Left renal pelvis (tissue), 4 donors: ENCODE results near the gene CDHR4. TPM values are rescaled to one million over a fixed set of nuclear protein-coding genes. Genes with fewer than 3 reads are reported as not detected.

ENCODE experiments used
- DNase-seq, 4 donors: peaks; one replicate each; pipeline ENCODE4 v3.0.0-alpha.2; 2013; ENCODE audit warnings: low read depth in 4 of 4, low spot score in 3 of 4
- polyA plus RNA-seq, 4 donors: library from polyadenylated mRNA; unstranded; fragments of 120-200 nt; gene quantifications; one replicate each; pipeline ENCODE4 v1.2.1, GENCODE V29; 2013; ENCODE audit not compliant: insufficient read length in 4 of 4

CDHR4 gene
- polyA plus RNA-seq, 4 donors, result 0.12 TPM; not detected in 3

DNA sequence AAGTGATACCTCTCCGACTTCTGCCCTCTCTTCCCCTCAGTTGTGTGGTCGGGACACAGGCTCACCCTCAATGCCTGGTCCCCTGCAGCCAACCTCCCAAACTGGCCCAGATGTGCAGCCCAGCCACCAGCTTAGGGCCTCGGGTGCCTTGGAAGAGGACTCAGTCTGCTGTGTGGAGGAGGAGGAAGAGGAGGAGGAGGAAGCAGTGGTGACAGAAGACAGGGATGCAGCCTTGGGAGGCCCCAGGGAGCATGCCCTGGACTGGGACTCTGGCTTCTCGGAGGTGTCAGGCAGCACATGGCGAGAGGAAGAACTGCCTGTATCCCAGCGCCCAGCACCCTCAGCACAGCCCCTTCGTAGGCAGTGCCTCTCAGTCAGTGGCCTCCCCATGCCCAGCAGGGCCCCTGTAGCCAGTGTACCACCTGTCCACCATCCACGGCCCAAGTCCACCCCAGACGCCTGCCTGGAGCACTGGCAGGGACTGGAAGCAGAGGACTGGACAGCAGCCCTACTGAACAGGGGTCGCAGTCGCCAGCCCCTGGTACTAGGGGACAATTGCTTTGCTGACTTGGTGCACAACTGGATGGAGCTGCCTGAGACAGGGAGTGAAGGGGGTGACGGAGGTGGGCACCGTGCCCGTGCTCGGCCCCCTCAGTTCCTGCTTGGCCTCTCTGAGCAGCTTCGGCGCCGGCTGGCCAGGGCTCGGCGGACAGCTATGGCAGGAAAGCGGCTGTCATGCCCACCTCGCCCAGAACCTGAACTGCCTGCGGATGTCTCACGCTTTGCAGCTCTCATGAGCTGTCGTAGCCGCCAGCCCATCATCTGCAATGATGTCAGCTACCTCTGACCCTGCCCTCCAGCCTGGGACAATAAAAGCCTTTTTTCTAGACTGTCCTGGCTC, 4.7 kb upstream of the CDHR4 start:
- DNase-seq, result no peak

DNA sequence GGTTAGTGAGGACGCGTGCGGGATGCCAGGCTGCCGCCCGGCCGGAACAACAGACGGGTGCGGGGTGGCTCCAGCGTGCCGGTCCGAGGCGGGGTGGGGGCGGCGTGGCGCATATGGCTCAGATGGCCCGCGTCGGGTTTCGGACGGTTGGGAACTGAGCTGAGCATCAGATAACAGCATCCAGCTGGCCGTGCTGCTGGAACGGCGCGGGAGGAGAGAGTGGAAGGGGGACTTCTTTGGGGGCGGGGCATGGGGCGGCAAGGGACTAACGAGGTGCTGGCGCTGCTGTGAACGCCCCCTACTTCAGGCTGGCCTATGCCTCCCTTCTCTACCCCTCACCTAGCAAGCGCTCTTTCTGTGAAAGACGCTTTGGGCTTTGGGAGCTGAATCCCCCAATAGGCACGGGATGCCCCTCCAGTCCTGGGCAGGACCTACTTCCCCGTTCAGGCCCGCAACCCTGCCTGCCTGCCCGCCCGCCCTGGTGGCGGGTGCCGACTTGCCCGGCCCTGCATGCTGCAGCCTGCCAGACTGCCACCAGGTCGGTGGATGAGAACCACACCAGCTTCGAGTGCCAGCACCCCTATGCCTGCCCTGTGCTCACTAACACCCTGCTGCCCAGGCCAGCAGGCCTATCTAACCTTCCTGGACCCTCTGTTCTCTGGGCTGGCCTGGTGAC, 3.9 kb upstream of the CDHR4 start:
- no peak for DNase-seq

DNA sequence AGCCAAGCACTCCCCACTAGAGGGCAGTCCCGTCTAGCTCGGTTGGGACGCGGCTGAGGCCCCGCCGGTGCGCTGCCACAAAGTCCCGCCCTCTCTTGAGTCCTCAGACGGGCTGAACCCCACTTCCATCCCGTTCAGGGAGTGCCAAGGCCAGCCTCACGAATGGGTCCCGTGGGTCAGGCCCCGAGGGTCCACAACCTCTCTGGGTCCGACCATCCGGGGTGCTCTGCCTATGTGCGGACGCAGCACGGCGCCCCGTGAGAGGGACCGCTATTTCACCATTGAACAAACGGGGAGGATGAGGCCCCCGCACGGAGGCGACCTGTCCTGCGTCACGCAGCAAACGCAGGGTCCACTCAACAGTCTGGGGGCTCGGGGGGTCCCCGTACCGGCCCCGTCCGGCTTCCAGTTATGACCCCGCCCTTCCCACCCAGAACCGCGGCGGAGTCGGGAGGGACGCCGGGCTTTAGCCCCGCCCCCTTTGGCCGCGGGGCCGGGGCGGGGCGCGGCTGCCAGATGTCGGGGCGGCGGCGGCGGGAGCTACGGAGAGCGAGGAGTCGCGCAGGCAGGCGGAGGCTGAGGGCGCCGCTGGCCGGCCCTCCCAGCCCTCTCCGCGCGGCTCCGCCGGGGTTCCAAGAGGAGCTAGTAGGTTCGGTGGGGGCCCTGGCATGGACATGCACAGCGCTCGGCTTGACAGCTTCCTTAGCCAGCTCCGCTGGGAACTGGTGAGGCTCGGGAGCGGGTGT, 3.2 kb upstream of the CDHR4 start, which contains the start of gene INKA1:
Gene INKA1 (plus strand): TSS at position 543 of the 746 bp plus-strand sequence. CDS start 132 bp downstream, at position 675.
- DNase-seq, result peak in 1 of 4 donors; percentile 66

DNA sequence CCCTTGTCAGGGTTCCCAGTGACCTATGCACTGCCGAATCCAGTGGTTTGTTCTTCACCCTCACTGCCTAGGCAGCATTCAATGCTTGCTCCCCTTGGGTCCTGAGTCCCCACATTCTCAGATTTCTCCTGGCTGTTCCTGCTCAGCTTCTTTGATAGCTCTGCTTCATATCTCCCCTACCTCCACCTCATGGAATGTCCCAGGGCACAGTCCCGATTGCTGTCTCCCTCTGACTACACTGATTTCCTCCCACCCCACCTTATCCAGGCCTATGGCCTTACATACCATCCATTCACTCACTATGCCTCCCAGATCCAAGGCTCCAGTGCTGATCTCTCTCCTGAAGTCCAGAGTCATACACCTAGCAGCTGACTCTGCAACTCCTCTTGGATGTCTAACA, 1.5 kb upstream of the CDHR4 start:
- no peak for DNase-seq

DNA sequence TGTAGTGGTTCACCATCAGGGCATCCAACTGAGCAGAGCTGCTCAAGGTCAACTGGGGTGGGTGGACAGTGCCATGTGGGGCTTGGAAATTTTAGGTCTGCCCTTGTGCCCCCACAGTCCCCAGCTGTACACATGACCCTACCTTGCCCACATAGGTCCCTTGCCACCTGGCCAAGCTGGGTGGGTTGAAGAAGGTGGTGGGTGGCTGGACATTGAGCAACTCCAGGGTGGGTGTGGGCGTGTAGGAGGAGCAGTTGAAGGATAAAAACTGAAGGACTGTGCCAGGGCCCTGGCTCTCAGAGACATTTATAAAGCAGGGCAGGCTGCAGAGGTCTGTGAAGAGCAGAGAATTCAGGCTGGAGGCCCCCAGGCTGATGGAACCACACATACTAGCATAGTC, 568 bp downstream of the CDHR4 start:
- no peak for DNase-seq

DNA sequence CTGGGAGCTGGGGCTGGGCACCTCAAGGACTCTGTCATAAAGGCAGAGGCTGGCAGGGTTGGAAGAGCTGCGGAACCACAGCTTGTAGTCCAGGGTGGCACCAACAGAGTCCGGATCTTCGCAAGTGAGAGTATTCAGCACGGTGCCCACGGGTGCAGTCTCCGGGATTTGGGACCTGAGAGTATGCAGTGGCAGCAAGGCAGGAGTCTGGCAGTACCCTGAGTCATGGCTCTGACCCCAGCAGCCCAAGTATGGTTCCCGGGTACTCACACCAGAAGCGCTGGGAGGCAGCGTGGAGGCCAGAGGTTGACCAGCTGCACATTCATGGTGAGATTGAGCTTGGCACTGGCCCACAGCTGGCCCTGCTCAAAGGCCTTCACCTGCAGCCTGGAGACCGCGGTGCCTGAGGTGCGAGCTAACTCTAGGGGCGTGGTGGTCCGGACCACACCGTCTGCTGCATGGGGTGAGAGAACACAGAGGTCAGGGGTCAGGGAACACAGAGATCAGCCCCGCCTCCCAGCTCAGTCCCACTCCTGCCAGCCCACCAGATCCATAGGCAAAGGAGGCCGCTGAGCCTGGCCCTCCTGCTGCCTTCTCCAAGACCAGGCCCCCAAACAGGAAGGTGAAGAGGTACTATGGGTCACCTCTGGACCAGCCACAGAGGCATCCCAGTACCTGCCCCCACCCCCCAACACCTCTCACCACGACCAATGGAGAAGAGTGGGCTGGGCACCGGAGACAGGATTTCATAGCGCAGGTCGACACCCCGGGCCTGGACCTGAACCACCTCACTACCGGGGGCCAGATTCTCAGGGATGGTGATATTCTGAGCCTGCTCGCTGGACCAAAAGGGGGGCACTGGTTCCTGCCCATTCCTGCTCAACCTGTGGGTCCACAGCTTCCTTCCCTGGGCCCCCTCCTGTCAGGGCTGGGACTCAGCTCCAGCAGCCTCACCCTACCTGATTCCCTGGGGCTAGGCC, 4.5 kb downstream of the CDHR4 start:
- no peak for DNase-seq

DNA sequence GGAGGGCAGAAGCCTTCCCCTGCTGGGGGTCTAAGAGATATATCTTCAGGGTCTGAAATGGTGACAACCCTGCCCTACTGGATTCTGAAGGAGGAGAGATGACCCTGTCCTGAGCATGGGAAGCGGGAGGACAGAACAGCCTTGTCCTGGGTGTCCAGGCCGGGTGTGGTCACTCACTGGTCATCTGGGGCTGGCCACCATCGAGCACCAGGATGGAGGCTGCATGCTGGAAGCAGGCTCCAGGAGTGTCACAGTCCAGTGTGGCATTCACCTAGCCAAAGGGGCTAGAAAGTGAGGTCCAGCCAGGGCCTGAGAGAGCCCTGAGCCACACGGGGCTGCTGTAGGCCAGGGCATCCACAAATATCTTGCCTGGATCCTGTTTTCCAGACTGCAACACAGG, 5.2 kb downstream of the CDHR4 start:
- no peak for DNase-seq

DNA sequence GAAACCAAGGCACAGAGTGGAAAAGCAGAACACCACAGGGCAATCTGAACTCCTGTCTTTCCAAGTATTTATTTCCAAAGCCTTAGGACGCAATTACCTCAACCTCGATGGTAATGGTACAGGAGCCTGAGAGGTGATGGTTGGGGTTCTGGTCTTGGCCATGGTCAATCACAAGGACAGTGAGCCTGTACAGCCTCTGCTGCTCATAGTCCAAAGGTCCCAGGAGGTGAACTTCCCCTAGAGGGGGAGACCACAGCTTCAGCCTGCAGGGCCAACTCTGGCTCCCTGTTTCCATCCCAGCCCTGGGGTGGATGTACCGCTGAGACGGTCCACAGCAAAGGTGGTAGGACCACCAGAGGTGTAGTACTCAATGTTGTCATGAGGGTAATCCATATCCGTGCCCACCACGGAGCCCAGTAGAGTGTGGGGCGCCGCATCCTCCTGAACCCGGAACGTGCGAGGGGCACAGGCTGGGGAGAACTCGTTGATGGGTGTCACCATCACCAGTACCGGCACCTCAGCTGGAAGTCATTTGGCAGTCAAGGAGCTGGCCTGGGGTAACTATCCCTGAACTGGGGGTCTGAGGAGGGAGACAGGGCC, 6.1 kb downstream of the CDHR4 start:
- no peak for DNase-seq

DNA sequence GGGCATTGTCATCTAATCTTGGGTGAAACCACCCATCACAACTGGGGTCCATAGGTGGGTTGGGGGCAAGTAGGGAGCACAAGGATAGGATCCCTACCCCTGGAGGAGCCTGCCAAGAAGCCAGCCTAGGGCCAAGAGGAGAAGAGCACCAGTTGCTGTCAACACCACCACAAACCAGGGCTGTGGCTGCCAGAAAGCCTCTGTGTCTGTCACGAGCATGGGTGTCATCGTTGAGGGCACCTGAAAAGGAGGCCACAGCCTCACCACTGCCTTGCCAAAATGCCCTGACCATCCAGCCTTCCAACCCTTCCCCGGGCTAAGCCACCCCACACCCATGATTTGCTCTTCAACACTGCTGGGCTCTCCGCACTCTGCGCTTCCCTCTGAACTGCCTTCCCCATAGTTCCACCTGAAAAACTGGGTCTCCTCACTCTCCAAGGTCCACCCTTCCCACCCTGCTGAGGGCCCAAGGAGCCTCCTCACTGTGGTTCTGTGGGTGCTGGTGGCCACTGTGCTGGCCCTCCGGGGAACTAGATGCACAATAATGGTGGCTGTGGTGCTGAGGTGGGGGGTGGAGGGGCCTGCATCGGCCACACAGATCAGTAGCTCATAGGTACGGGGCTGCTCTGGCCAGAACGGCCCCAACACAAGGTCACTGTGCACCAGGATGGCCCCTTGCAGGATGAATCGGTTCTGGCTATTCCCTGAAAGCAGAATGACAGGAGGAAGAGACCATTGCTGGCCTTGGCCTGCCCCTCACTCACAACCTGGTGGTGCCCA, 7.1 kb downstream of the CDHR4 start:
- no peak for DNase-seq

DNA sequence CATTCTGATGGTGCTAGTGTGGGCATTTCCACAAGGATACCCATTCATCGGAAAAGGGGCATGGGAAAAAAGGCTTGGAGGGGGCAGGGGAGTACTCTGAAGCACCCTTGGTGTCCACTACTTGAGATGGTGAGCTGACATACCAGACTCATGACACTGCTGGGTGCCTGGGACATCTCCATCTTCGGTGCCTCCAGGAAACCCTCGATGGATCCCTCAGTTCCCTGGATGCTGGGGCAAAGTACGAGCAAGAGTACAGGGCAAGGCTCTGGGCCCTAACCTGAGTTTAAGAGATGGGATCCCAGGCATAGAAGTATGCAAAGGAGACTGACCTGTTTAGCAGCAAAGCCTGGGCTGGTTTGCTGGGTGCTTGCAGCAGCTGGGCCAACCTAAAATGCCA, 8.1 kb downstream of the CDHR4 start:
- DNase-seq, result no peak

DNA sequence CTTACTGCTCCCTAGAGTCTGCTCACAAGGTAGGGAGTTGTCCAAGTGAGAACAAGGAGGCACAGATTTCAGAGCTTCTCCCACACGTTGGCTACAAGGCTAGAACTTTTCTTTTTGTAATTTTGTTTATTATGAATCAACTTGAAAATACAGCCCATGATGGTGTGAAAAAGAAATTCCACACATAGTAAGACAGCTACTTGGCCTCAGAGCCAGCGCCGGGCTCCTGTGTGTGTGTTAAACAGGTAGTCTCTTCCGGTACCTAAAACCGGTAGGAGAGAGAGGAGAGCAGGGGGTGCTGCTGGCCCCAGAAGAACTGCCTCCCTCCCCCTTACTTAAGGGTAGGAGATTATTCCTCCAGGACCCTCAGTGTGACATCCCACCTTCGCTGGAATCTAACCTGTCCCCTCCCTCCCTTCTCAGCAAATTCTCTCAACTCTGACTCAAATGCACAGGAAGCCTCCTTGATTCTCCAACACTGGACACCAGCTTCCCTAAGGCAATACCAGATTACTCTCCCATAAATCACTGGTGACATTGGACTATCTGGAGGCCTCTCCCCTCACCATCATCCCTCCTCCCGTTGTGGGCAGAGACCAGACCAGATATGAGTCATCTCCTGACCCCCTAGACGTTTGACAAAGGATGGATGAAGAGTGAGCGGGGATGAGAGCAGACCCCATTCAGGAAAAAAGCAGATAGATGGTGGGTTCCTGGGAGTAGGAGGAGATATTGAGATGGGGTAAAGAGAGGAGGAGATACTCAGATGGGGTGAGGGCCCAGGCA, 8.9 kb downstream of the CDHR4 start:
- no peak for DNase-seq

DNA sequence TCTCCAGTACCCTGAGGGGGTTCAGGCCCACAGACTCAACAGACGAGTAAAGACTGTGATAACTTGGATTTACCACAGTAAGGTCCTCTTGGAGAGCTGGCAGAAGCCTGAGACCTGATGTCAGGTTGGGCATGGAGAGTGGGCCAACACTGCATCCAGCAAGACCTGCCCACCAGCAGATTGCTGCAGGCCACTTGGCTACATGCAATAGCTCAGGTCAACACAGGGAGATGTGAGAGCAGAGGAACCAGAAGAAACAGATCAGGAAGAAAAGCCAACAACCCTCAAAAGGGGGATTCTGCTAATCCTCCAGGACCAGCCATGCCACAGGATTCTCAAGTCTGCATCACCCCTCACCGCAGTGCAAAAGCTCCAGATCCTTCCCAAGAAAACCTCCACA, 11.6 kb downstream of the CDHR4 start:
- no peak for DNase-seq

DNA sequence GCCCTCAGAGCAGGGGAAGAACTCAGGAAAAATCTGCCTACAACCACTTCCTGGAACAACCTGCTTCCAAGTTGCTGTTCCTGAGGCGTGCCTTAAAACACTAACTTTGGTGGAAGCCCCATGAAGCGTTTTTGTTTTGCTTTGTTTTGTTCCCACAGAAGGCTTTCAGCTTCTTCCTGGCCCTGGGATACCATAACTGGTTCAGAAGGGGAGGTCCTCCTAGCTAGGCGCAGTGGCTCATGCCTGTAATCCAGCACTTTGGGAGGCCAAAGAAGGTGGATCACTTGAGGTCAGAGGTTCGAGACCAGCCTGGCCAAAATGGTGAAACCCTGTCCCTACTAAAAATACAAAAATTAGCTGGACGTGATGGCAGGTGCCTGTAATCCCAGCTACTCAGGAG, 12.1 kb downstream of the CDHR4 start:
- no peak for DNase-seq

DNA sequence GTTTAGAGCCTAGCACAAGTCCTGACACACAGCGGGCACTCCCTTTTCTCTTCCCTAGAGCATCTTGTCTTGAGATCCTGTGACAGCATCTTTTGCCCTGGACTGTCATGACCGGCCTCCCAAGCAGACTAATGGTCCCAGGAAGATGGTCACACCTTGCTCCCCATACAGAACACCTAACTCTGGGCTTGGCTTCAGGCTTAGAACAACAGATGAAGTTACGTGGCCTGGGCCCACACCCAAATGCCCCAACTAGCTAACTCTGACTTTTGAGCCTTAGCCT, 12.6 kb downstream of the CDHR4 start:
- no peak for DNase-seq

DNA sequence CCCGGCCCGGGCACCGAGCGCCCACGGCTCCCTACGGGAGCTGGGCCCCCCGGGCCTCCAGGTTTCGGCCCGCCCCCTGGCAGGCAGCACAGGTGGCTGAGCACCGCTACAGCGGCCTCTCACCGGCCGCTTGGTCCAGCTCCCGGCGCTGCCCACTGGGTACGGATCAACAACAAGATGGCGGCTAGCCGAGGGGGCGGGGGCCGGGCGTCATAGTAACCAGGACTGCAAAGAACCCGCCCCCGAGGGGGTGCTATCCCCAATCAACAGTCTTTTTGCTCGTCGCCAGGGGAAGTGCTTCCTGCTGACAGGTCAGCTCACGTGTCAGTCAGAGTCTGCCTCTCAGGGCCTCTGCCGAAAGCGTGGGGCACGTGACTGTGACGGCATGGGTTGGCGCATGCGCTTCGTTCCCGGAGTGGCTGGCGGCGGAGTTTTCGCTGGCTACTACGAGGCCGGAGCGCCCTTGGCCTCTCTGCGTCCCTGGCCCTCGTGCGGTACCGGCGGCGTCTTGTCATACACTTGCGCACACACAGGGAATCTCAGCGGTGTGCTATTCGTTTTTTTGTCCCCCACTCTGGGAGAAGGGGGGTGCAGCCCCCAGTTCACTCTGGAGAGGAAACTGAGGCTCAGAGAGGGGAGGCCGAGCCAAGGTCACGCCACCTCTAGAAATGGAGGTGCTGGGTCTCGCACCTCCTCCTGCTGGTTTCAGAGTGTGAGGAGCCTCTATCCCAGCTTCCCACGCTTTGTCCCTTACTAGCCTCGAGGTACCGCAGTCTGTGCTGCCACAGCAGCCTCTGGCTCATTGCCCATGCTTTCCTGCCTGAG, 13.1 kb downstream of the CDHR4 start, which contains the start of gene IP6K1:
Gene IP6K1 (minus strand): TSS at position 186 of the 825 bp plus-strand sequence. CDS start 38,502 bp downstream, outside the sequence.
- DNase-seq, result peak; percentile 99 to 100 (median 100)

DNA sequence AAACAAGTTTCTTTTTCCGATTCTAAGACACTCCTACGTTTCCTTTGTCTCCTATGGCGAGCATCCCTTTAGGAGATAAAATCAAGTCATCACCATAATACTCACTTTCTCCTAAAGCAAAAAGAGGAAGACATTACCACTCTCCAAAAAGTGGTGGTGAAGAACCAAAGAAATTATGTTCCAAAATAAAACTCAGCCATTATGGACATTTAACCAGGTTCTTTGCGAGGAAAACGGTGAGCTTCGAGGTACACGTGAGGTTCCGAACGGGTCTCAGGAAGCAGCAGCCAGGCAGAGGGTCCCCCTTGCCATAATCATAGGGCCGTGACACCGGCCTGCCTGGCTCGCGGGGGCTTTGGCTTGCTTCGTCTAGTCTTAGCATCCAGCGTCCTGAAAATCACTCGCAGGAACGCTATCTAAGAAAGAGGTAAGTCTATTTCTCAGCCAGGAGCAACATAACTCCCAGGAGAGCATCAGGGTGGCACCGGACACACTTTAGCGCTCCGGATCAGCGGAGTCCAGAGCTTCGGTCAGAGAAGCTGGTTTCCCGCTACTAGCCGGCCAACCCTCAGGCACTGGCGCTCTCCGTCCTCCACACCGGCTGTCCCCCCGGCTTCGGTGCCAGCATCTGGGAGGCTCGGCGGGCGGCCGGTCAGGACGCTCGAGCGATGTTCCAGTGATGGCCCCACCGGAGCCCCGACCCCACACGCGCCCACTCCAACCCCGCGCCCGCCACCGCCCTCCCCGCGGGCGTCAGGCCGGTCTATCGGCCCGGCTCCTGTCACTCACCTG, 13.9 kb downstream of the CDHR4 start:
- no peak for DNase-seq
